Thyroid gland (tissue), 4 donors: ENCODE data around the gene HID1.

ENCODE experiments used
- POLR2A ChIP-seq, 2 donors: fragments of 450-650 bp; IDR thresholded peaks; one replicate each; pipeline ENCODE4 v1.6.1; 2017; ENCODE audit warnings: antibody characterized with exemption in 2 of 2, mild to moderate bottlenecking in 2 of 2, moderate library complexity in 1 of 2
- TF ChIP-seq, protein P1 (sequence below), 6 experiments: fragments of 200-600 bp in 3 of 6; fragments of 450-650 bp in 3 of 6; sonication (generic) in 3 of 6; IDR thresholded peaks; one replicate each; pipeline ENCODE4 v1.5.1; 2016 to 2019; ENCODE audit warnings: antibody characterized with exemption in 6 of 6, mild to moderate bottlenecking in 2 of 6, inconsistent platforms in 1 of 6, moderate library complexity in 1 of 6

- TF ChIP-seq POLR2A (IDR thresholded peaks at IDR 0.05), result no peak
- TF ChIP-seq, protein P1, sequence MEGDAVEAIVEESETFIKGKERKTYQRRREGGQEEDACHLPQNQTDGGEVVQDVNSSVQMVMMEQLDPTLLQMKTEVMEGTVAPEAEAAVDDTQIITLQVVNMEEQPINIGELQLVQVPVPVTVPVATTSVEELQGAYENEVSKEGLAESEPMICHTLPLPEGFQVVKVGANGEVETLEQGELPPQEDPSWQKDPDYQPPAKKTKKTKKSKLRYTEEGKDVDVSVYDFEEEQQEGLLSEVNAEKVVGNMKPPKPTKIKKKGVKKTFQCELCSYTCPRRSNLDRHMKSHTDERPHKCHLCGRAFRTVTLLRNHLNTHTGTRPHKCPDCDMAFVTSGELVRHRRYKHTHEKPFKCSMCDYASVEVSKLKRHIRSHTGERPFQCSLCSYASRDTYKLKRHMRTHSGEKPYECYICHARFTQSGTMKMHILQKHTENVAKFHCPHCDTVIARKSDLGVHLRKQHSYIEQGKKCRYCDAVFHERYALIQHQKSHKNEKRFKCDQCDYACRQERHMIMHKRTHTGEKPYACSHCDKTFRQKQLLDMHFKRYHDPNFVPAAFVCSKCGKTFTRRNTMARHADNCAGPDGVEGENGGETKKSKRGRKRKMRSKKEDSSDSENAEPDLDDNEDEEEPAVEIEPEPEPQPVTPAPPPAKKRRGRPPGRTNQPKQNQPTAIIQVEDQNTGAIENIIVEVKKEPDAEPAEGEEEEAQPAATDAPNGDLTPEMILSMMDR (IDR thresholded peaks at IDR 0.05), result no peak
Measured at GRCh38 chr17:75009139-75009724, 36.7 kb upstream of the HID1 start.
